Glutamatergic neuron (in vitro differentiated cells): ENCODE data around the gene TBC1D5. TPM values are rescaled to one million over a fixed set of nuclear protein-coding genes. Genes with fewer than 3 reads are reported as not detected.
A peak's percentile ranks its signal among the peaks of the same experiment; 100 is the strongest.
"Not testable (repeated sequence)": the region's sequence is repeated elsewhere in the genome, so short reads cannot be mapped to it uniquely, and the experiment has no call there.

Source experiments
- DNase-seq: peaks from one replicate; pipeline ENCODE4 v3.0.0; 2022
- H3K27ac Mint-ChIP-seq: one replicate; pipeline ENCODE4 v1.8.0; 2020; ENCODE audit warnings: mild to moderate bottlenecking, mixed read lengths, inconsistent platforms; ENCODE audit not compliant: unreplicated experiment
- H3K27me3 Mint-ChIP-seq: one replicate; pipeline ENCODE4 v1.8.0; 2020; ENCODE audit warnings: mild to moderate bottlenecking, moderate library complexity, mixed read lengths, inconsistent platforms; ENCODE audit not compliant: unreplicated experiment
- H3K36me3 Mint-ChIP-seq: one replicate; pipeline ENCODE4 v1.8.0; 2020; ENCODE audit warnings: mild to moderate bottlenecking, mixed read lengths, inconsistent platforms; ENCODE audit not compliant: unreplicated experiment
- H3K4me1 Mint-ChIP-seq: one replicate; pipeline ENCODE4 v1.8.0; 2020; ENCODE audit warnings: mild to moderate bottlenecking, low read depth, mixed read lengths, inconsistent platforms; ENCODE audit not compliant: unreplicated experiment
- H3K4me3 Mint-ChIP-seq: one replicate; pipeline ENCODE4 v1.8.0; 2020; ENCODE audit warnings: mild to moderate bottlenecking, mixed read lengths, inconsistent platforms; ENCODE audit not compliant: unreplicated experiment
- H3K9me3 Mint-ChIP-seq: one replicate; pipeline ENCODE4 v1.8.0; 2020; ENCODE audit warnings: mild to moderate bottlenecking, moderate library complexity, mixed read lengths, inconsistent platforms; ENCODE audit not compliant: unreplicated experiment
- total RNA-seq: library from RNA; stranded (reverse); fragmentation: NEBNext Ultra II Directional; extraction: Animal tissue kit (Norgen Biotek cat#: 25700); gene quantifications from one replicate; pipeline ENCODE4 v1.2.1, GENCODE V29; 2021; ENCODE audit not compliant: unreplicated experiment
- TF ChIP-seq, protein P1 (sequence below): fragments of 200-600 bp; sonication (generic); IDR thresholded peaks from one replicate; pipeline ENCODE4 v1.5.0; 2021; ENCODE audit not compliant: partially characterized antibody, unreplicated experiment

The TBC1D5 gene
- total RNA-seq, 1 donor from 2014 or later = 40.2 TPM

DNA sequence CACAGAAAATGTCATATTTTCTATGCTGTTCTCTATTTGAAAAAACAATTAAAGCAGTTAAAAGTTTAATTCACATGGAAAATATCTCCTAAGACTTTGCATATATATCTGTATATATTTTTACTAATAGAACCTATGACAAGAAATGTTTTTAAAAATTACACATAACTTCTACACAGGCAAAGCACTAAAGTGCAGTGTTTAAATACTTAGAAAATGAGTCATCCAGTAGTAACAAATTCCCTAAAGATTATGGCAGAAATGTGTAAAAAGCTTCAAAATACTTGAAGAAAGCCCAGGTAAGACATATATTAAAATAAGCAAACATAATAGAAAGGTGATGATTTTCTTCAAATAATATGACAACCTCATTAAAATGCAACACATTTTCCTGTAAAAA is 236.6 kb downstream of the TBC1D5 start:
- Mint-ChIP-seq H3K27me3 (no peaks in the 10 kb centered on the region), H3K9me3 (no peaks in the 10 kb centered on the region), H3K27ac (no peak overlapping the region), H3K36me3 (no peaks in the 10 kb centered on the region), H3K4me3 (no peak overlapping the region), H3K4me1 (no peaks in the 10 kb centered on the region)
- TF ChIP-seq, protein P1, sequence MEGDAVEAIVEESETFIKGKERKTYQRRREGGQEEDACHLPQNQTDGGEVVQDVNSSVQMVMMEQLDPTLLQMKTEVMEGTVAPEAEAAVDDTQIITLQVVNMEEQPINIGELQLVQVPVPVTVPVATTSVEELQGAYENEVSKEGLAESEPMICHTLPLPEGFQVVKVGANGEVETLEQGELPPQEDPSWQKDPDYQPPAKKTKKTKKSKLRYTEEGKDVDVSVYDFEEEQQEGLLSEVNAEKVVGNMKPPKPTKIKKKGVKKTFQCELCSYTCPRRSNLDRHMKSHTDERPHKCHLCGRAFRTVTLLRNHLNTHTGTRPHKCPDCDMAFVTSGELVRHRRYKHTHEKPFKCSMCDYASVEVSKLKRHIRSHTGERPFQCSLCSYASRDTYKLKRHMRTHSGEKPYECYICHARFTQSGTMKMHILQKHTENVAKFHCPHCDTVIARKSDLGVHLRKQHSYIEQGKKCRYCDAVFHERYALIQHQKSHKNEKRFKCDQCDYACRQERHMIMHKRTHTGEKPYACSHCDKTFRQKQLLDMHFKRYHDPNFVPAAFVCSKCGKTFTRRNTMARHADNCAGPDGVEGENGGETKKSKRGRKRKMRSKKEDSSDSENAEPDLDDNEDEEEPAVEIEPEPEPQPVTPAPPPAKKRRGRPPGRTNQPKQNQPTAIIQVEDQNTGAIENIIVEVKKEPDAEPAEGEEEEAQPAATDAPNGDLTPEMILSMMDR = no peak
- DNase-seq = no peak

DNA sequence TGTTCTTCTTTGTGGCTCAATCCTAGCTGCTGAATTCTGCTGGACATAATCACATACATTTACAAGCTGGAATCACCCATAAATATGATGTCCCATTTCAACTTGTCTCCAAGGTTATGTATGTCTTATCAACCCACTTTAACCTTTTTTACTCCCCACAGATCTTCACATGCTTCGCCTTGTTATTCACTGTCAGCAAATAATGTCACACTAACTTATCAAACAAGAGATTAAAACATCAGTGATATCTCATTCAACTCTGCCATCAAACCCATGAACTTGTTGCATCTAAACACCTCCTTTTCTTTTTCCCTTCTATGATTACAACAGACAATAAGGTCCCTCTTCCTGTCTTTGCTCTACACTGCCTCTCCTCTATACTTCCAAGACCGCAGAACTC is 240.7 kb downstream of the TBC1D5 start:
- H3K27ac Mint-ChIP-seq = no peak overlapping the region
- H3K4me3 Mint-ChIP-seq = no peak overlapping the region
- DNase-seq = no peak
- TF ChIP-seq, protein P1 = no peak
- no peaks in the 10 kb centered on the region for H3K36me3 Mint-ChIP-seq
- no peaks in the 10 kb centered on the region for H3K27me3 Mint-ChIP-seq
- H3K9me3 Mint-ChIP-seq = no peaks in the 10 kb centered on the region
- H3K4me1 Mint-ChIP-seq = no peaks in the 10 kb centered on the region

DNA sequence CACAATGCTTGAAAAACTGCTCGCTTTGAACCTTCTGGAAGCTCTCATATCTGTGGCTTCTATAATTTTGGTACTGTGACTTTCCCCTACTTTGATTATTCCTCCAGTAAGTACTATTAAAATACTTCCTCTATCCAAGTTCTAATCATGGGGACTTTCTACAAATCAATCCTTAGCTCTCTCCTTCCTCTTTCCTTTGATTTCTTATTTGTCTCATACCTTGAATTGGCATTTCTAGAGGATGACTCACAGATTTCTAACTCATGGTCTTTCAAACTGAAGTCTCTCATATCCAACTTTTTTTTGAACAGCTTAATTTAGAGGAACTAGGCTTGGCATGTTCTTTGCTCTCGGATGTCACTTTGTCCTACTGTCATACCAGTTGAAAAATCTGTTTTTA is 241.8 kb downstream of the TBC1D5 start:
- Mint-ChIP-seq H3K27me3 (no peaks in the 10 kb centered on the region), H3K4me1 (no peaks in the 10 kb centered on the region), H3K9me3 (no peaks in the 10 kb centered on the region), H3K27ac (no peak overlapping the region), H3K36me3 (no peaks in the 10 kb centered on the region), H3K4me3 (no peak overlapping the region)
- TF ChIP-seq, protein P1 = no peak
- DNase-seq = no peak

DNA sequence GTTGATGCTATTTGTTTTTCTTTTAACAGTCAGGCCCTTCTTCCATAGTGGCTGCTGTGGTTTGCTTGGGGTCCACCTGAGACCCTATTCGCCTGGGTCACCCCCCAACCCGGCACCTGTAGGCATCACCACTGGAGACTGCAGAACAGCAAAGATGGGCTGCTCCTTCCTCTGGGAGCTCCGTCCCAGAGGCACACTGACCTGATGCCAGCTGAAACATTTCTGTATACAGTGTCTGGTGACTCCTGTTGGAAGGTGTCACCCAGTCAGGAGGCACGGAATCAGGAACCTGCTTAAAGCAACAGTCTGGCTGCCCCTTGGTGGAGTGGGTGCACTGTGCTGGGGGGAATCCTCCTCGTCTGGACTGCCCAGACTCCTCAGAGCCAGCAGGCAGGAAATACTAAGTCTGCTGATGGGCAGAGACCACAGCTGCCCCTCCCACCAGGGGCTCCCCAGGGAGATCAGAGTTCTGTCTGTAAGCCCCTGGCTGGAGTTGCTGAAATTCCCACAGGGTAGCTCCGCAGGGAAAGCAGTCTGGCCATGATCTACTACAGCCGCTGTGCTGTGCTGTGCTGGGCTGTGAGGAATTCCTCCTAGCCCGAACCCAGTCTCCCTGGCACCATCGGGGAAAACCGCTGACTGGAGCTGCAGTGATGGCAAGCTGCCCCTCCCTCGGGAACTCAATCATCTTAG is 248.2 kb downstream of the TBC1D5 start:
- no peak overlapping the region for H3K4me3 Mint-ChIP-seq
- DNase-seq = peak; percentile 58
- H3K36me3 Mint-ChIP-seq = peaks cover 5% of the 10 kb centered on the region
- peaks cover 3% of the 10 kb centered on the region for H3K4me1 Mint-ChIP-seq
- TF ChIP-seq, protein P1 = no peak
- H3K9me3 Mint-ChIP-seq = peaks cover 8% of the 10 kb centered on the region
- peaks cover 2% of the 10 kb centered on the region for H3K27me3 Mint-ChIP-seq
- no peak overlapping the region for H3K27ac Mint-ChIP-seq

DNA sequence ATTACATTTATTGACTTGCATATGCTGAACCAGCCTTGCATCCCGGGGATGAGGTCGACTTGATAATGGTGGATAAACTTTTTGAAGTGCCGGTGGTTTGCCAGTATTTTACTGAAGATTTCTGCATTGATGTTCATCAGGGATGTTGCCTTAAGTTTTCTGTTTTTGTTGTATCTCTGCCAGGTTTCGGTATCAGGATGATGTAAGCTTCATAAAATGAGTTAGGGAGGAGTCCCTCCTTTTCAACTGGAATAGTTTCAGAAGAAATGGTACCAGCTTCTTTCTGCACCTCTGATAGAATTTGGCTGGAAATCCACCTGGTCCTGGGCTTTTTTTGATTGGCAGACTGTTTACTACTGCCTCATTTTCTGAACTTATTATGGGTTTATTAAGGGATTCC is 250.8 kb downstream of the TBC1D5 start:
- no peak overlapping the region for H3K4me3 Mint-ChIP-seq
- no peak overlapping the region for H3K27ac Mint-ChIP-seq
- peaks cover 8% of the 10 kb centered on the region for H3K9me3 Mint-ChIP-seq
- no peak for DNase-seq
- peaks cover 2% of the 10 kb centered on the region for H3K27me3 Mint-ChIP-seq
- TF ChIP-seq, protein P1 = no peak
- peaks cover 3% of the 10 kb centered on the region for H3K4me1 Mint-ChIP-seq
- H3K36me3 Mint-ChIP-seq = peaks cover 5% of the 10 kb centered on the region

DNA sequence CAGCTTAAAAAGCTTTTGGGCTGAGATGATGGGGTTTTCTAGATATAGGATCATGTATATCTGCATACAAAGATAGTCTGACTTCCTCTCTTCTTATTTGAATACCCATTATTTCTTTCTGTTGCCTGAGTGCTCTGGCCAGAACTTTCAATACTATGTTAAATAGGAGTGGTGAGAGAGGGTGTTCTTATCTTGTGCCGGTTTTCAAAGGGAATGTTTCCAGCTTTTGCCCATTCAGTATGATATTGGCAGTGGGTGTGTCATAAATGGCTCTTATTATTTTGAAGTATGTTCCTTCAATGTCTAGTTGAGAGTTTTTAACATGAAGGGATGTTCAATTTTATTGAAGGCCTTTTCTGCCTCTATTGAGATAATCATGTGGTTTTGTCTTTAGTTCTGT is 251.2 kb downstream of the TBC1D5 start:
- not testable (repeated sequence) for H3K27ac Mint-ChIP-seq, H3K9me3 Mint-ChIP-seq, H3K4me3 Mint-ChIP-seq, H3K27me3 Mint-ChIP-seq, H3K36me3 Mint-ChIP-seq, DNase-seq, H3K4me1 Mint-ChIP-seq
